GM18861 (cell line): Measurements from ENCODE around the gene HEXIM1.

Source experiments
- ATAC-seq: cut with Tn5 transposase; IDR thresholded peaks from one replicate; pipeline ENCODE4 v1.9.1; 2021; ENCODE audit not compliant: unreplicated experiment

HEXIM1 gene

GRCh38 chr17:45144199-45145034 is 3.9 kb upstream of the HEXIM1 start:
- ATAC-seq, result no peak

GRCh38 chr17:45145035-45145389 is 3.3 kb upstream of the HEXIM1 start:
- no peak for ATAC-seq

- ATAC-seq, result no peak
These were observed 2.1 kb upstream of the HEXIM1 start for GRCh38 chr17:45146166-45146565.

- ATAC-seq, result no peak
These were observed 1.7 kb upstream of the HEXIM1 start for GRCh38 chr17:45146592-45146889.

GRCh38 chr17:45146890-45147580 is 1.2 kb upstream of the HEXIM1 start:
- no peak for ATAC-seq

- ATAC-seq, result peak; percentile 26
These were observed 593 bp upstream of the HEXIM1 start for GRCh38 chr17:45147581-45148182.

GRCh38 chr17:45149037-45149668 is 878 bp downstream of the HEXIM1 start:
- peak; percentile 33 for ATAC-seq

GRCh38 chr17:45149669-45150664 is 1.7 kb downstream of the HEXIM1 start:
- no peak for ATAC-seq

GRCh38 chr17:45150911-45151809 is 2.9 kb downstream of the HEXIM1 start:
- ATAC-seq, result no peak

GRCh38 chr17:45155029-45155428 is 6.8 kb downstream of the HEXIM1 start:
- ATAC-seq, result no peak

GRCh38 chr17:45155483-45155882 is 7.2 kb downstream of the HEXIM1 start:
- no peak for ATAC-seq

GRCh38 chr17:45156242-45156641 is 8.0 kb downstream of the HEXIM1 start:
- ATAC-seq, result no peak

- peak; percentile 15 for ATAC-seq
These were observed 12.4 kb downstream of the HEXIM1 start for GRCh38 chr17:45160447-45161287.

GRCh38 chr17:45161288-45162024 is 13.2 kb downstream of the HEXIM1 start, which contains the start of gene HEXIM2:
Gene HEXIM2 (plus strand): TSS chr17:45161875. CDS start chr17:45162794, 919 bp downstream.
- ATAC-seq, result peak; percentile 92

GRCh38 chr17:45162025-45162687 is 13.9 kb downstream of the HEXIM1 start:
- ATAC-seq, result no peak

- ATAC-seq, result no peak
These were observed 16.5 kb downstream of the HEXIM1 start for GRCh38 chr17:45164734-45165269.
